GM12872 (cell line): ENCODE data around the gene L3MBTL1.

Experiments
- TF ChIP-seq, protein P1 (sequence below): IDR thresholded peaks from 3 replicates; pipeline ENCODE4 v1.5.1; 2011; ENCODE audit warnings: low read depth, mild to moderate bottlenecking, low read length, moderate library complexity; ENCODE audit not compliant: insufficient read depth

L3MBTL1 gene

DNA sequence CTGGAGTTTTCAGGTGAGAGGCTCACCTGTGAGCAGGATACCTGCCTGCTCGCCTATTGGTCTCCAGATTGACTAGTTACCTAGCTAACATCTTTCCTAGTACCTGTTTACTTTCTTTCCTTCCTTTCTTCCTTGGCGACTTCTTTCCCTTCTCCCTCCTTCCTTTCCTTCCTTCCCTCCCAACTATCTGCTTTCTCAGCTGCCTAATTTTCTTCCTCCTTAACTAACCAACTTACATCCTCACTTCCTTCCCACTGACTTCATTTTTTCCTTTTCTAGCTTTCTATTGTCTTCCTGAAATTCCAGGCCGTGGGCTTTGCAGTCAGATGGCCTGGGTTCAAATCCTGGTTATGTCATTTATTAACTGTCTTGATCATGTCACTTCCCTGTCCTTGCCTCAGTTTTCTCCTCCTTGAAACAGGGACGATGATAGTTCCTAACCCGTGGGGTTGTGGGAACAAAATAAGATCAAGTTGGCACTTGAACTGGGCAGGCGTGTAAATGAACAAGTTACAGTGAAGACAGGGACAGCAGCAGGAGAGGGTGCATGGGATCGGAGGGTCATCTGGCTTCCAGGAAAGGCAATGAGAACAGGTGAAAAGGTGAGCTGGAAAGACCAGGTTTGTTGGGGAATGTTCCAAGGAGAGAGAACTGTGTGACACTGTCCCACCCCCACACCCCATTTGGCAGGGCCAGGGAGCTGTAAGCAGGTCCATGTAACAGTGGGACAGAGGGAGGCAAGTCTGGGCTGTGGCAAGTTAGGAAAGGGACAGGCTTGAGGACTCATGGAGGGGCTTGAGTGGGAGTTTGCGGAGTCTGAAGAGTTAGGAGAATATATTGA lies 51.9 kb downstream of the L3MBTL1 start:
- TF ChIP-seq, protein P1, sequence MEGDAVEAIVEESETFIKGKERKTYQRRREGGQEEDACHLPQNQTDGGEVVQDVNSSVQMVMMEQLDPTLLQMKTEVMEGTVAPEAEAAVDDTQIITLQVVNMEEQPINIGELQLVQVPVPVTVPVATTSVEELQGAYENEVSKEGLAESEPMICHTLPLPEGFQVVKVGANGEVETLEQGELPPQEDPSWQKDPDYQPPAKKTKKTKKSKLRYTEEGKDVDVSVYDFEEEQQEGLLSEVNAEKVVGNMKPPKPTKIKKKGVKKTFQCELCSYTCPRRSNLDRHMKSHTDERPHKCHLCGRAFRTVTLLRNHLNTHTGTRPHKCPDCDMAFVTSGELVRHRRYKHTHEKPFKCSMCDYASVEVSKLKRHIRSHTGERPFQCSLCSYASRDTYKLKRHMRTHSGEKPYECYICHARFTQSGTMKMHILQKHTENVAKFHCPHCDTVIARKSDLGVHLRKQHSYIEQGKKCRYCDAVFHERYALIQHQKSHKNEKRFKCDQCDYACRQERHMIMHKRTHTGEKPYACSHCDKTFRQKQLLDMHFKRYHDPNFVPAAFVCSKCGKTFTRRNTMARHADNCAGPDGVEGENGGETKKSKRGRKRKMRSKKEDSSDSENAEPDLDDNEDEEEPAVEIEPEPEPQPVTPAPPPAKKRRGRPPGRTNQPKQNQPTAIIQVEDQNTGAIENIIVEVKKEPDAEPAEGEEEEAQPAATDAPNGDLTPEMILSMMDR = no peak

DNA sequence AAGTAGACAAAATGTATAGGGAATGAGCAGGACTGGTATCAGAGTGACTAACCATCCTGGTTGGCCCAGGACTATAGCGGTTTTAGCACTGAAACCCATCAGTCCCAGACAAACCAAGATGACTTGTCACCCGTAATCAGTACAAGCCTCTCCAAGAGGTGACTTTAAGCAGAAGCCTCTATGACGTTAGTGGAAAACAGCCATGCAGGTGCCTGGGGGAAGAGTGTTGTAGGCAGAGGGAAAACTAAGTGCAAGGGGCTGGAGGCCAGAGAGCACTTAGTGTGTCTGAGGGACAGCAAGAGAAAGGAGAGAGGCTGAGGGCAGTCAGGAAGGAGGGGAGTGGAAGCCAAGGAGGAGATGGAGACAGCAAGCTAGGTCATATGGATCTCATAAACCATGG lies 53.5 kb downstream of the L3MBTL1 start:
- TF ChIP-seq, protein P1 = no peak

DNA sequence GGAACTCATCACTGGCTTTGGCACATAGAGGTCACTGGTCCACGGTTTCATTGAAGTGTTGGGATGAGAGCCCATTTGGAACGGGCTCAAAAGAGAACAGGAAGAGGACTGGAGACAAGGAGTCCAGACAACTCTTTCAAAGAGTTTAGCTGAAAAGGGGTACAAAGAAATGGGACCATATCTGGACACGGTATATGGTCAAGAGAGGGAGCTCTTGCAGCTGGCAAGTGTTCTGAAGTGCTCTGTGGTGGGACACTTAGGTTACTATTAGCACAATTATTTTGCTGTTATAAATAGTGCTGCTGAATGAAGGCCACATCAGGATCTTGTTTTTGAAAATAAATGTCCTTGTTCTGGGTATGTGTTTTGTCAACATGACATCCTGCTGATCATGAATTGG lies 55.9 kb downstream of the L3MBTL1 start:
- TF ChIP-seq, protein P1 = peak; percentile 40; the same call in 2 of the 3 replicates

DNA sequence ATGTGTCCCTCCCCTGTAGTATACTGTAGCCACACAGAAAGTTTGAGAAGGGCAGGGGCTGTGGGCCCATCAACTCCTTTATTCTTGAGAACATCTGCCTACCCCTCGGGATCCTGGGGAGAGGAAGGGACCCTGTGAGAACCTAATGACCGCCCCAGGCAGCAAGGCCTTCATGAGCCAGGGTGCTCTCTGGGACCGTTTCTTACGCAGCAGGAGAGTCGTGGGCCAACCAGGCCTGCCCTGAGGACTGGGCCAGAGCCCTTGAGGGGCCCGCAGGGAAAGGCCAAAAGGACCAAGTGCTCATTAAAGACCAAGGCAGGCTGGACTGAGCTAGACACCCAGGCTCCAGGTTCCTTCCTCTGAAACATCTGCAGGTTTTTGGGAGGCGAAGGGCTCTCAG lies 56.5 kb downstream of the L3MBTL1 start:
- TF ChIP-seq, protein P1 = no peak

DNA sequence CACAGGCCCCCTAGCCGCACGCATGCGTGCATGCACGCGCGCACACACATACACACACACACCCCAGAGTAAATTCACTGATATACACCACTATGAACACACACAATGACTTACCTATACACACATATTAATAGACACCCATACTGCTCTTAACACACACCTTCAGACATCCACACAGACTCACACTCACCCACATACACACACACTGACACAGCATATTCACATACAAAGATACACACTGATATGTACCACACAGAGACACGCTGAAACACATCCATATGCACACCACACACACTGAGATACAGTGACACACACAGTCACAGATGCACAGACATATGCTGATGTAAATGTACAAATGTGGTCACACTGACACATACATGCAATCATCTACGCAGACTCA lies 57.0 kb downstream of the L3MBTL1 start:
- TF ChIP-seq, protein P1 = no peak

DNA sequence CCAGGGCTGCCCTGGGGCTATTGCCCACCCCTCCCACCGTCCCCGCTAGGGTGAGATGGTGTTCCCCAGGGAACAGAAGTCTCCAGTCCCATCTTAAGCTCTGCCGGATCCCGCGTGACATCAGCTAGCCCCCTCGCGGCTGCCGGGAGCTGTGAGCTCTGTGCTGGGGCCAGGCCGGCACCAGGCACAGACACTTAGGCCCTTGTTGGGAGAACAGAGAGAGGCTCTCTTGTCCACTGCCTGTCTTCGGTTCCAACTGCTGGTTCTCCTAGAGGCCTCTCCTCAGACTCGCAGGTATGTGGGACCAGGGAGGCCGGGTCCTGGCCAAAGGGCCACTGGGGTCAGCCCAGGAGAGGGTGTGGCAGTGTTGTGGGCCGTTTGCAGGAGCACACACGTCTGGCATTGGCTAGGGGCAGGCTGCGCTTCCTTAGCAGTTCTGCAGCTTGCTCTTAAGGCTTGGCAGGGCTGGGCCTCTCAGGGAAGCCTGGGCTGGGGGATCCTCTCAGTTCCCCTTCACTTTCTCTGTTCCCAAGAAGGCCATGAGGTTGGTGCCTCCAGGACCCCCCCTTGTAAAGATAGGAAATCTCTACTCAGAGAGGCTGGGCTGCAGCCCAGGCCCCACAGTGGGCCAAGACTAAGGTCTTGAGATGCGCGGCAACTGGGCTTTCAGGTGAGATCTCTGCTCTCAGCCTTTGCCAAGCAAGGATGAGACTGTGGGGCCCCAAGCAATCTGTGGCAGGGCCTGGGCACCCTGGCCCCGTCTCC lies 57.7 kb downstream of the L3MBTL1 start:
- TF ChIP-seq, protein P1 = no peak

DNA sequence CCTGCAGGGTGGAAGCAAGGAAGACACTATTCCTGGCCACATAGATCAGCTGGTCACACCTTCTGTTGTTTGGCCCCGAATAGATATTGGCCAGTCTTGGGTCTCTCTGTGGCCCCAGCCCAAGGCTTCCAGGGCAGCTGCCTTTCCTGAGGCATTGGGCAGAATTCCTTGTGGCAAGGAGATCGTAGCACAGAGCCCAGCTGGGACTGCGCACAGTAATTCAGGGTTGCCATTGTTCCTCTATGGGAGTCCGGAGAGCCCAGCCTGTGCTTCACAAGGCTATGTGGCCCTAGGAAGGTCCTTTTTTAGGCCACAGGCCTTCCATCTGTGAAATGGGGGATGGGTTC lies 58.2 kb downstream of the L3MBTL1 start:
- TF ChIP-seq, protein P1 = no peak
